ENCODE results near the gene CPA1.

CPA1 gene

DNA sequence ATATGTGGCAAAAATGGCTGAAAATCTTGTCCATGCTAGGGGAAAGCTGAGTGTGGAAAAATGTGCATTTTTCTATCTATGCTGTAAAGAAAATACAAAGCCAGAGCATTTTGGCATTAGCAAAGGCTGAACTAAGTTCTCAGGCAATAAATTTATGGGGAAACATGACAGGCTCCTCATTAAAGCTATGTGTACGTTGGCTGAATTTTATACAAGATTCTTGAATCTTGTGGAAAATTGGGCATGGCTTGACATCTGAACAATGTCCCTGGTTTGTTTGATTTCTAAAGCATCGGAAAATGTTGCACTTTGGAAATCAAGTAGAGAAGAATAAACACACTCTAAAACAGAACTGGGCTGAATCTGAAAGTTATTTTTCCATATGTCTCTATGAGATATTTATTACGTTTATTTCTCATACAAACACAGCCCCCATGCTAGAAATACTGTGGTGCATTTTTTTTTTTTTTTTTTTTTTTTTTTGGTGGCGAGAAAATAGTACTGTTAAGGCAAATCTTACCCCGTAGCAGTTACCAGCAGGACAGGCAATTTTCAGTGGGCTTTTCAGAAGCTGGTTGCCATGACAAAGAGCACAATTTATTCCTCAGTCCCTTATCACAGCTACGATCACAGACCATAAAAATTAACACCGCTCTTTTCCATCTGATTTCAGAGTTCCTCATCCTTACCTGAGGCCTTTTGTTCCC is 16.9 kb downstream of the CPA1 start:
- no peak for DNase-seq

DNA sequence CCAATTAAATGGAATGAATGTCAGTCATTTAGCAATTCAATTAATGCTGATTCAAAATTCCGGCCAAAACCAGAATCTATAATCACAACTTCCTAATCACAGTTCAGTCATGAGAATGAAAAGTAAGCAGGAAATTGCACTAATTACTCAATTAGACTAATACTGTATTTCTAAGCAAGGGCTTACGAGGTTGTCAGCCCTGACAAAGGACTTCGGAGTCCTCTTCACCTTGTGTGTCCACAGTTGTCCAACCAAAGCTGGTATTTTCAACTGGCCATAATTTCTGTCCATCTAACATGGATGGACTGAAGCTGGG is 17.4 kb downstream of the CPA1 start:
- DNase-seq = no peak

DNA sequence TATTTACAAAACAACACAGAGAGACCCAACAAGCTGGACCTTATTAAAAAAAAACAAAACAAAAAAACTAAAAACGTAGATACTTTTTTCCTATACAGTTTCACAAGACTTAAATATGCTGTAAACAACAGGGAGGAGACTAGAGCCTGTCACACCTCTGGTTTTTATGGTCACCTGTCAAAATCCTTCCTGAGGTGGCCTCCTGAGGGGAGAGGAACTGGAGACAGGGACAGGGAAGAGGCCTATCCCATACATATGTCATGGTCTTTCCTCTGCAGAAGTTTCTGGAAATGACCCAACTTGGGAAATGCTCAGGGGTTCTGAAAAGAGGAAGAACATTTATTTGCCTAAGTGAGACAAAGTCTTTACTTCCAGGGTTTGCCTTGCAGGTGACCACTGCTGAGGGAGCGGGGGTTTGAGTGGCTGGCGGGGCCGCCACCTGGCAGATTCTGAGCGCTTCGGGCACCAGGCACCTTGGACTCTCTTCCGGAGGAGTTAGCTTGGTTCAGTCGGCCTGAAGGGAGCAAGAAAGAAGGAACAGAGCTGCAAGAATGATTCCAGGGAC is 18.3 kb downstream of the CPA1 start:
- no peak for DNase-seq

DNA sequence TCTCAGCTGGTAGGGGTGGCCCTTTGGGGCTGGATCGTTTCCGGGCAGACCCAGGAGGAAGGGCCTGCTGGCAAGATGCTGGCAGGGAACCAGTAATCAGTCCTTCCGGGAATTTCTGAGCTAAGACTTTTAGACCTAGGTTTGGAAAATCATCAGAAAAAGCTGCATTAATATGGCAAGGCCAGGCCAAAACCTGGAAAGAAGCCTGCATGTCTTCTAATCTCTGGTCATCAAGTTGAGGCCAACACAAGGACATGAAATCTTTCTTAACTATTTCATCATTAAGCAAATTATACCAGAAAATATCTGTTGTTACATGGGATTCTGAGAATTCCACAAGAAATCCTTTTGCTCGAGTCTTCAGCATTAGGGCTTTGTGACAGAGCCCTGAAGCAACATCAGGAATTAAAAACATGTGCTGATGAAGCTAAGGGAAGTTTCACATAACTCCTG is 19.9 kb downstream of the CPA1 start:
- no peak for DNase-seq

DNA sequence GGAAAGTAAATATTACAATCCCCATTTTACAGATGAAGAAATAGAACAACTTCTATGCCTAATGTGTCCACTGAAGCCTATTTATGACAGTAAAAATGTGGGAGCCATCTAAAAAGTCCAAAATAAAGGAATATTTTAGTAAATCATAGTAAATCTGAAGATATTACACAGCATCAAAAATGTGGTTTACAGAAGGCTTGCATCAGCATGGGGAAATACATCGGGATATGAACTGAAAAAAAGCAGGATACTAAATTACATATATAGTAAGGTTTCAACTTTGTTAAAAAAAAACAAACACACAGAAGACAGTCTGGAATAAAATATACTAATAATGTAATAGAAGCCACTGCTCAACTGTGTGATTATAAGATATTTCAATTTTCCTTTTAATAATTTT is 20.8 kb downstream of the CPA1 start:
- DNase-seq = no peak

DNA sequence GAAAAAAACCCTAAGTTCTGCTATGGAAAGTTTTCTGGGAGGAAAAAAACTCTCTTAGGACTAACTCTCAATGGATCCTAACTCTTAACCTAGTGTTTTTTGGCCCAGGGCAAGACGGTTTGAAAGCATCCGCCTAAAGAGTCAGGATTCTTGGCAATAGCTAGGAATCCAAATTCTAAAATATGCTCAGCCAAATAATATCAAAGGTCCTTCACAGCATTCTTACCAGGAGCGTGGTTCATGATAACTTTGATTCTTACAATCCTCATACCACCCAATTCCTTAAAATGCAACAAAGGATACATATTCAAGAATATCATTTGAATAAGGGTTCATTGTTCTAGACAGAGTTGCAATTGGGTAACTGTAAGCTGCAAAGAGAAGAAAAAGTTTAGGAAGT is 21.3 kb downstream of the CPA1 start:
- DNase-seq = no peak

DNA sequence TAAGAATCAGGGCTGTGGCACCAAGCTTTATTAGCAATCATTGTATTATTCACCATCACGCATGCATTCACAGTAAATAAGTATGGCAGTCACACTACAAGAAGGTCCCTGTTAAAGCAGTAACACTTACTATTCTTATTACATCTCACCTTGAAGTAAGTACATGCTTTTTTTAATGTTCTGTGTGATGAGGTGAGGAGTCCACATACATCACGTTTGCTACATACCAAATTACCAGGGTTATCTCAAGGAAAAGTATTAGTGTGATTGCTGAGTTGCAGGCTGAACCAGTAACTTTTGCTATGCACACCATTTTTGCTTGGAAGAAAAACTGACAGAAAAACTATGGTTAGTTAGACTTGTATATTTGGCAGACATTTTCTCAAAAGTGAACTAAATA is 24.7 kb downstream of the CPA1 start:
- no peak for DNase-seq

DNA sequence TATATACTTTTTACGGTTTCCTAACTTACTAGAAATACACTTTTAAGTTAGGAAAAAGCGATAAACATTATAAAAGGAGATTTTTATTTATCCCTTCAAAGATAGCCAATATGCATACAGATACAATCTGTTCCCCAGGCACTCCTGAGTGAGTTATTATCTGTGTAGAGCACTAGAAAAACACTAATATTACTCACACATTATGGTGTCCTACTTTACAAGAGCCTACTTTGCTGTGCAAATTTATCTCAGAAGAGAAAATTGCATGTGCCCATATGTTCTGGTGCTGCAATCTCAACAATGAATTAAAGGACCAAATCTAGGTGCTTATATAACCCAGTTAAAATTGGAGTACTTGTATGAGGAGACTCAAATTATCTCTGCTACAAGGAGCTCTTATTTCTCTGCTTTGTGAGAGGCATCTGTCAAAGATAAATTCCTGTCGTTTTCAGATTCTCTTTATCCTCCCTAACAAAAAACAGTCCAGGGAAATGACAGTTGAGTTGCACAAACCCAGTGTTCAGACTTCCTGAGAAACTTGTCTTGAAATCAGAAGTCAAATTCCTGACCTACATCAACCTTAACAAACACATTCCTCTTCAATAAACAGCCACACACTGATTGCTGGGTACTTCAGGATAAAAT is 28.9 kb downstream of the CPA1 start:
- no peak for DNase-seq

DNA sequence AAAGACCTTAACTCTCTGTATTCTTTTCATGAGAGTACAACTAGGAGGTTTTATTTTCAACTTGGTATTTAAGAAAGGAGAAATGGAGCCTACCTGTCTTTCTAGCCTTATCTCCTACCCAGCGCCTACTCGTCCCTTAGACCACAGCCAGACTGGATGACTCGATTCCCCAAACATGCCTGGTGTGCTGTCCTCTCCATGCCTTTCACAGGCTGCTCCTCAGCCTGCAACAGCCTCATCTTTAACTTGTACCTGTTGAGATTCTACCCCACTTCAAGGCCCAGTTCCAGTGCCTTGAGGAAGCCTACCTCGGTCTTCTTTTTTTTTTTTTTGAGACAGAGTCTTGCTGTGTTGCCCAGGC is 29.4 kb downstream of the CPA1 start:
- DNase-seq = no peak

DNA sequence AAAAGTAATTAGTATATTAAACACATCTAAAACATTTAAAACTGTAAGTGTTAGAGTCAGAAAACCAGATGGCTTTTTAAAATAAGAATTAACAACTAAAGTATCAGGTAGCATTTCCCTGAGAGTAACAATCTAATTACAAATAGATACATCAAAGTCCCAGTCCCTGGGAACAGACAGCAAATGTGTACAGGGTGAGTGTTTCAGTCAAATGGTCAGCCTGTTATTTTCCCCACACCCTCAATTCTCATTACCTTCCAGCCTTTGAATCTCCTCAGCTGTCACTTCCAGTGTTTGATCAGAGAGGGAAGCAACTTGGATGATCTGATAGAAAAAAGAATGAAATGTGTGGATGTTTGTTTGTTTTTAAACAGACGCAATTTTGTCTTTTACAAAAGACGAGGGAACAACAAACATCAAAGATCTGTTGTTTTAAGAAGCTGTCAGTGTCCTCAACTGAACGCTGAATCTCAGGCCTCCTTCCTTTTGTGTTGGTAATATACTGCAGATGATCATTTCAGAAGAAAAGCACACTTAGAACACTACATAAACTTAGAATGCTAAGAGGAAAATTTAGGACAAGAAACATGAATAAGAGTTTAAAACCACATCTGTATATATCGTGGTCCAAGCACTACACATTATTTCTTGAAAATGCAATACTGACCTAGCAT is 30.7 kb downstream of the CPA1 start:
- no peak for DNase-seq

DNA sequence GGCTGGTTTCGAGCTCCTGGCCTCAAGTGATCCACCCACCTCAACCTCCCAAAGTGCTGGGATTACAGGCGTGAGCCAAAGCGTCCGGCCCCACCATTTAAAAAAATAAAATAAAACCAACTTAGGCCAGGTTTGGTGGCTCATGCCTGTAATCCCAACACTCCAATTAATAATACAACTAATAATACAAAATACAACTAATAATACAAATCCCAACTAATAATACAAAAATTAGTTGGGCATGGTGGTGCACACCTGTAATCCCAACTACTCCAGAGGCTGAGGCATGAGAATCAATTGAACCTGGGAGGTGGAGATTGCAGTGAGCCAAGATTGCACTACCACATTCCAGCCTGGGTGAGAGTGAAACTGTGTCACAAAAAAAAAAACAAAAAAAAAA is 32.9 kb downstream of the CPA1 start:
- no peak for DNase-seq

DNA sequence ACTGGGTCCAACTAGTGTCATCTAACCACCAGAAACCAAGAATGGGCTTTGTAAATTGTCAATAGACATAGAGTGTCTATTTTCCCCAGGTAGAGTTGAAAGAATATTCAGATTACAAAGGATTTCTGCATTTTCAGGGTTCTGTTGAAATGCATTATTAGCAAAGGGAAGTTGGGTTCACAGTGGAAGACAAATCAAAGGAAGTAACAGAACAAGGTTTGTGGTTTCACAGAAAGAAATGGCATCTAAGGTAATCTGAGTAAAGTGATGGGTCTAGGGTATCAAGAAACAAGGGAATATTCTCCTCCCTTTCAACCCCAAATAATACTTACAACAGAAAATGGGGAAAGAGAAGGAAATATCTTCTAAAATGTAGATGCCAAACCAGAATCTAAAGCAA is 34.7 kb downstream of the CPA1 start:
- peak; percentile 27 for DNase-seq

DNA sequence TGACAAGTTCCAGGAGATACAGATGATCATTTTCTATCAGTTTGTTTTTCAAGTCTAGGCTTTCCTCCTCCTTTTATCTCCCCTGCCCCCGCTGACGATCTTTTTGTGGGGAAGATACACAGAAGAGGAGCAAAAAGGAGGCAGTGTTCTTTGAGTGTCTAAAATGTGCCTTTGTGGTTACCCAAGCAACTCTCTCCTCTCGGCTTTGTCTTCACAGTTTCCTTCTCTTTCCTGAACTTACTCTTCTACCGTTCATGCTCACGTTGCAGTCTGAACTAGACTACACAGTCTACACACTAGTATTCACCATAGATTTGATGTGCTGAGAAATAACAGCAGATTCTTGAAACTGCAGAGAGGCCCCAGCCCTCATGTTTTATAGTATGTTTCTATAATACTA is 36.9 kb downstream of the CPA1 start:
- DNase-seq = peak; percentile 53

DNA sequence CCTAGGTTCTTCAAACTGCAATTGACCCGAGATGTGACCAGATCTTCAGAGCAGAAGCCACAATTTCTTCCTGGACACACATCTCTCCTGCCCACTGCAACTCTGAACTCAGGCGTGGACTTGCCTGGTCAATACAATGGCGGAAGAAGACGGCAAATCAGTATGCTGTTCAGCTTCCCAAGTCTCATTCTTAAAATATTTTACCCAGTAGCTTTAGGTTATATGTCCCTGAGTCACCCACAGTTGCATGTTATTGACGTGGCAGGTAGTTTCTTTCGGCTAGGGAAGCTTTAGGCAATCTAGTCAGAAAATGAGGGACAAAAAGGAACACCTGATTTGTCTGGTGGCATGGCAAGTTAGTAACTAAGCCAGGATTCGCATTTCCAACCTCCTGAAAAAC is 38.0 kb downstream of the CPA1 start:
- no peak for DNase-seq

DNA sequence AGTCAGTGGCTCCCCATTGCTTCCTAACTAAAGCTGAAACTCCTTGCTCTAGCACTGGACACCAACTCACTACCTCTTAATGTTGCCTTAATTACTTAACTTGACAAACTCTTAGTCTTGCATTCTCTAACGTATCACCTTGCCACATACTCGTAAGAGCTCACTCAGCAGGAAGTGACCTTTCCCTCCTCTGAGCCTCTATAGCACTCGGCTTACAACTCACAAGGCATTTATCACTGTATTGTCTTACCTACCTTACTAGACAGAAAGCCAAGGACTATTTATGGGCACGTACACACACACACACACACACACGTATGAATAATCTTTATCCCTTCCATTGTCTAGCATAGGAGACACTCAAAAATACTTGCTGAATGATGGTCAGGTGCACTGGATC is 39.4 kb downstream of the CPA1 start:
- no peak for DNase-seq

DNA sequence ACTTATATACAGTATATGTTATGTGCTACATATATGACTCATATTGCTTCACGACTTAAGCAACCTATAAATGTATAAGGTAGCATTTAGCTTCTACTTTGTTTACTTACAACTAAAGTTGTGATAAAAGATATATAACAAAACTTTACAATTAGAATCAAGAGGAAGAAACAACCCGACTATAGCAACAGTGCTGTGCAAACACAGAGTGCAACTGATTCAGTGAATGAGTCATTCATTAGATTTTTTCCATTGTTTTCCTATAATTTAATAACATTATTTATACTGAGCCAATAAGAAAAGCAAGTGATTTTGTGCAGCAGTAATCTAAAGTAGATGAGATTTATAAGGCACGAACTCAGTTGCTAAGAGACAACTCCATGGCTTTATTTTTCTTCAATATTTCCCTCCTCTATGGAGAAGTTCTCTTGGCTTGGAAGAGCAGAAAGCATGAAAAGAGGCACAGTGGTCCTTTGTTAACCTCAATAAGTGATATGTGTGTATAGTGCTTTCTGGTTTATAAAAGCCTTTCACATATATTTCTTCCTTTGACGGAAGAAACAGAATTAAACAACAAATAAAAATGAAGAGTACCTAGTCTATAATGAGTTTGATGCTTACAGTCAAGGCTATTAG is 40.8 kb downstream of the CPA1 start:
- no peak for DNase-seq

DNA sequence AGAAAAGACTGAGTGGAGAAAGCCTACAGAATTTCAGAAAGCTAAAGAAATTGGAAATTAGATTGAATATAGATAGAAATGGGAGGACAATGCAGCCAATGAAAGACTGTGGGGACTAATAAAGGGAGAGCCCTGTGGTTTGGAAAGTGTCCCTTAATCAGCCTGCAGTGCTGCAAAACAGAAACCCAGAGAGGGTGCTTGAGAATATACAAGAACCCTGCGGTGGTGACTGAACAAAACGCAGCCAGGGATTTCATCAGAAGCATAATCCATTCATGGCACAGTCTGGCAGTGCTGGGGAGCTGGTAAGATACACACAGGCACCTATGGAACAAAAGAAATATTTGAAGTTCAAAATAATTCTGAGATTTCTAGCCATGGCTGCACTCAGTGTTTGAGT is 41.4 kb downstream of the CPA1 start:
- peak; percentile 32 for DNase-seq

DNA sequence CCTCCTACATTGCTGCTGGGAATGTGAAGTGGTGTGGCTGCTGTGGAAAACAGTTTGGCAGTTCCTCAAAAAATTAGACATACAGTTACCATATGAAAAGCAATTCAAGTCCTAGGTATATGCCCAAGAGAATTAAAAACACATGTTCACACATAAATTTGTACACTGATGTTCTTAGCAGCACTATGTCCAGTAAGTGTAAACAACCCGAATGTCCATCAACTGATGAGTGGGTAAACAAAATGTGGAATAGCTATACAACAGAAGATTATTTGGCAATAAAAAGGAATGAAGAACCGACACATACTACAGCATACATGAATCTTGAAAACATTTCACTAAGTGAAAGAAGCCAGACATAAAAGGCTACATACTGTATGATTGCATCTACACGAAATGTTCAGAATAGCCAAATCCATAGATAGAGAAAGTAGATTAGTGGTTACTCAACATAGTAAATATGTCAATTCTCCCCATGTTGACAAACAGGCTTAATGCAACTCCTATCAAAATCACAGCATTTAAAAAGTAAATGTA is 43.3 kb downstream of the CPA1 start:
- DNase-seq = no peak

DNA sequence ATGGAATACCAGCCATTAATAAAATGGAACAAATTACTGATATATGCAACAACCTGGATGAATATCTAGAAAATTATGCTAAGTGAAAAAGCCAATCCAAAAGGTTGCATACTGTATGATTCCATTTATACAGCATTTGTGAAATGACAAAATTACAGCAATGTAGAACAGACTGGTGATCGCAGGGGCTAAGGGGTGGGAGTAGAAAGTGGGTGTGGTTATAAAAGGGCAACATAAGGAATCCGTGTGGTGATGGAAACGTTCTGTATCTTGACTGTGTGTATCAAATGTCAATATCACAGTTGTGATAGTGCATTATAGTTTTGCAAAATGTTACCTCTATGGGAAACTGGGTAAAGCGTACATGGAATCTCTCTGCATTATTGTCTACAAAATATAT is 45.5 kb downstream of the CPA1 start:
- no peak for DNase-seq

DNA sequence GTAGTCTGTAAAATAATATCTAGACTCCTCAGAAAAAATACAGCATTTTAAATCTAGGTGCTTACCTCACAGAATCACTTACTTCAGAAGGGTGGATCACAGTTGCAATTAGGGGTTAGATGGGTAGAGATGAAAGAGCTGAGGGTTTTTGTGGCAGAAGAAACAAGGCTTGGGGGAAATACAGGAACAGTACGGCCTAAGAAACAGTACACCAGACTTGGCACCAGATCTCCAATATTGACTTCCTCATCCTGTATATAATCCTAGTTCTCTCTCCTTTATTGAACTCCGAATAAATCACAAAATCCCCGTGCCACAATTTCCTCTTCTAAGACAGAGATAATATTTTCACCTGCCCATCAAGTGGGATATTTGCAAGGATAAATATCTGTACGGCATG is 46.3 kb downstream of the CPA1 start:
- no peak for DNase-seq

DNA sequence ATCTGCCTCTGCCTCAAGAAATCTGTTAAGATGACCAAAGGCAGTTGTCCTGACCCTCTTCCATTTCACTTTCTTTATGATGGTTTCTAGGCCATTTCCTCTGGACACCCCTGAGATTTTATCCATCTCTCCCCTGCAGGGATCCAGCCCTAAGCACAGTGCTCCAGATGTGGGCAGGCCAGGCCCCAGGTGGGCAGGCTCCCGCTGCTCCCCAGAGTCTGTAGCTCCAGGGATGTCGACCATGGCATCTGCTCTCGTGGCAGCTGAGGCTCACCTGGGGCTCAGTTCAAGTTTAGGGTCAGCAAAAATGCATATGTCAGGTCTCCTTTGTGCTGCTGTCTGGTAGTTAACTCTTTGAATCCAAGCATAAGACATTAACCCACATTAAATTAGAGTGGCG is 48.7 kb downstream of the CPA1 start:
- no peak for DNase-seq

DNA sequence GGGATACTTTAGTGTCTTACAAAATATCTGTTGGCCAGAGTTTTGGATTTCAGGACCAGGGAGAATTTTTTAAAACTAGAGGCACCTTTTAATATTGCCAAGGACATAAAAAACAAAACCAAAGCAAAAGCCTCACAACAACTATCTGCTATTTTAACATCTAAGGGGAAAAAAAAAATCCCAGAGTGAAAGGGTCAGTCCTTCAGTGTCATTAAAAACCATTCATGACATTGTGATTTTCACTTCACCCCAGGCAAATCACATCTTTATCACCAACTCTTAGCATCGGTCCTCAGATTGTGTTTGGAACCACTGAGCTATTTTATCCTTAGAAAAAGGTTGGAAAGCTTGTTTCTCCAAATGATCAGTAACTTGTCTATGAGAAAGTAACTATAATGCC is 49.8 kb downstream of the CPA1 start:
- no peak for DNase-seq

DNA sequence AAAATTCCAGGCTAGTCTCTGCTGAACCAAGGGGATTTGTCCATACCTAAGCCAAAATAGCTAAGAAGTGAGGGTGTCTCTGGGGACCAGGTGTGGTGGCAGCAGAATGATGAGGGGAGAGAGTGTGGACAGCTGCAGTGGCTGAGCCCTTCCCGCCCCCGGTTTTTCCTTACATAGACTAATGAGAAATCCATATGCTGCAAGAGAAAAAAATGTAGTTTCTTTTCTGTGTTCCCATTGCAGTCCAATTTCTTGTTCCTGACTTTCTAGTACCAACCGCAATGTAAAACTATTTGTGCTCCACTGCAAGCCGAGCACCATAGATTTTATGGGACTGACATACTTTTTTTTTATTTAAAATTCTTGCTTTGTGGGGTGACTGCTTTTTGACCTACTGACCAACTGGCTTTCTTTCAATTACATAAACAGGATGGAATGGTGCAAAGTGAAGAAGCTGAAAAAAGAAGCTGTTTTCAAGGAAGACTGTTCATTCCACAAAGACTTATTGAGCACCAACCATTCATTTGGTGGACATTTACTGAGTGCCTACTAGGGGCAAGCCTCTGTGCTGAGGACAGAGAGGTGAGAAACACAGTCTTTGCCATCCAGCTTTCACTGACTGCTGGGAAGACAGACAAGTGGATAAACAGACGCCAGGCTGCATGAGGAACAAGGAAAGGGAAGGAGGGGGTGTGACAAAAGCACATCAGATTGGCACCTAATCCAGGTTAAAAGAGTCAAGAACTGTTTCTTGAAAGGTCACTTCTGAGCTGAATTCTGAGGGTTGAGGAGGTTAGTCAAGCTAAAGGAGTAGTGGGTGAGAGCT is 50.8 kb downstream of the CPA1 start:
- no peak for DNase-seq
